GM12873 (cell line): ENCODE measurements around the gene DMD.

Experiments used
- CTCF ChIP-seq: IDR thresholded peaks from 2 replicates; pipeline ENCODE4 v1.5.1; 2012; ENCODE audit warnings: low read depth, mild to moderate bottlenecking, moderate library complexity, low read length, control low read depth; ENCODE audit not compliant: insufficient read depth; ENCODE audit errors: missing control alignments

The DMD gene

GRCh38 chrX:31435592-31435991 is 1775.8 kb downstream of the DMD start:
- no peak for TF ChIP-seq CTCF

GRCh38 chrX:31433856-31434255 is 1777.5 kb downstream of the DMD start:
- no peak for TF ChIP-seq CTCF

GRCh38 chrX:31429915-31430314 is 1781.4 kb downstream of the DMD start:
- TF ChIP-seq CTCF = no peak

- peak; percentile 44 for TF ChIP-seq CTCF
Measured at GRCh38 chrX:31423609-31424189, 1787.7 kb downstream of the DMD start.

- no peak for TF ChIP-seq CTCF
Measured at GRCh38 chrX:31421441-31421840, 1789.9 kb downstream of the DMD start.

- no peak for TF ChIP-seq CTCF
Measured at GRCh38 chrX:31420711-31421151, 1790.6 kb downstream of the DMD start.

GRCh38 chrX:31420302-31420701 is 1791.0 kb downstream of the DMD start:
- no peak for TF ChIP-seq CTCF

- TF ChIP-seq CTCF = no peak
Measured at GRCh38 chrX:31397119-31397518, 1814.2 kb downstream of the DMD start.
